ENCODE measurements around the gene ZNF831.

The ZNF831 gene

GRCh38 chr20:59179988-59180387 is 16.4 kb downstream of the ZNF831 start:
- H3K4me3 ChIP-seq (ENCODE audit: low read length): no peak overlapping the region
- TF ChIP-seq CTCF (conservative IDR thresholded peaks at IDR 0.05; ENCODE audit: low read depth, low read length): no peak
- DNase-seq (ENCODE audit: low read depth): no peak

GRCh38 chr20:59181936-59182335 is 18.3 kb downstream of the ZNF831 start:
- TF ChIP-seq CTCF (conservative IDR thresholded peaks at IDR 0.05; ENCODE audit: low read depth, low read length): no peak
- no peak overlapping the region for H3K4me3 ChIP-seq (ENCODE audit: low read length)
- DNase-seq (ENCODE audit: low read depth): no peak

- DNase-seq (ENCODE audit: low read depth): no peak
- H3K4me3 ChIP-seq (ENCODE audit: low read length): no peak overlapping the region
- TF ChIP-seq CTCF (conservative IDR thresholded peaks at IDR 0.05; ENCODE audit: low read depth, low read length): no peak
These were observed 18.9 kb downstream of the ZNF831 start for GRCh38 chr20:59182401-59183044.

- no peak overlapping the region for H3K4me3 ChIP-seq (ENCODE audit: low read length)
- no peak for DNase-seq (ENCODE audit: low read depth)
- TF ChIP-seq CTCF (conservative IDR thresholded peaks at IDR 0.05; ENCODE audit: low read depth, low read length): no peak
These were observed 20.1 kb downstream of the ZNF831 start for GRCh38 chr20:59183751-59184150.

- no peak for TF ChIP-seq CTCF (conservative IDR thresholded peaks at IDR 0.05; ENCODE audit: low read depth, low read length)
- no peak for DNase-seq (ENCODE audit: low read depth)
These were observed 21.3 kb downstream of the ZNF831 start for GRCh38 chr20:59184880-59185447.

GRCh38 chr20:59185809-59186208 is 22.2 kb downstream of the ZNF831 start:
- DNase-seq (ENCODE audit: low read depth): no peak
- no peak for TF ChIP-seq CTCF (conservative IDR thresholded peaks at IDR 0.05; ENCODE audit: low read depth, low read length)
- no peak overlapping the region for H3K4me3 ChIP-seq (ENCODE audit: low read length)

More at GRCh38 chr20:59184880-59185447, 21.3 kb downstream of the ZNF831 start:
- H3K4me3 ChIP-seq (ENCODE audit: low read length): no peak overlapping the region

GRCh38 chr20:59190466-59190865 is 26.8 kb downstream of the ZNF831 start:
- DNase-seq (ENCODE audit: low read depth): no peak
- TF ChIP-seq CTCF (conservative IDR thresholded peaks at IDR 0.05; ENCODE audit: low read depth, low read length): no peak
- H3K4me3 ChIP-seq (ENCODE audit: low read length): no peak overlapping the region

Measured in retinal pigment epithelial cell (primary cell).